ENCODE measurements around the gene RIMS4.

DNA sequence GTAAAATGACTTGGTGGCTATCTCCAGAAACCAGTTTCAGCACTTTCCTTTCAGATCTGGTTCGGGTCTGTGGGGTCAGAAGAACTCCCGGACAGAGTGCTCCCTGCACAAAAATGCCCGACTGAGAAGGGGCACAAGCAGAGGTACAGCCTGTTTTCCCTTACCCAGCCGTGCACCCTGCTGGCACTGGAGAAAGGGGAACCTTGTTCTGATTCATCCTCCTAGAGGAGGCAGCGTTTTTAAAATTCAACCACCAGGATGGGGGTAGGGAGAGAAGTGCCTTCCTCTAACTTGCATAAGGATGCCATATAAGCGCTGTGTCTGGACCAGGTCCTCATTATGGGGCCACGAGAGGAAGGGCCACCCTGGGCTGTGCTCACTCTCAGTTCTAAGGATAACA, 17.6 kb downstream of the RIMS4 start:
- TF ChIP-seq, protein P1, sequence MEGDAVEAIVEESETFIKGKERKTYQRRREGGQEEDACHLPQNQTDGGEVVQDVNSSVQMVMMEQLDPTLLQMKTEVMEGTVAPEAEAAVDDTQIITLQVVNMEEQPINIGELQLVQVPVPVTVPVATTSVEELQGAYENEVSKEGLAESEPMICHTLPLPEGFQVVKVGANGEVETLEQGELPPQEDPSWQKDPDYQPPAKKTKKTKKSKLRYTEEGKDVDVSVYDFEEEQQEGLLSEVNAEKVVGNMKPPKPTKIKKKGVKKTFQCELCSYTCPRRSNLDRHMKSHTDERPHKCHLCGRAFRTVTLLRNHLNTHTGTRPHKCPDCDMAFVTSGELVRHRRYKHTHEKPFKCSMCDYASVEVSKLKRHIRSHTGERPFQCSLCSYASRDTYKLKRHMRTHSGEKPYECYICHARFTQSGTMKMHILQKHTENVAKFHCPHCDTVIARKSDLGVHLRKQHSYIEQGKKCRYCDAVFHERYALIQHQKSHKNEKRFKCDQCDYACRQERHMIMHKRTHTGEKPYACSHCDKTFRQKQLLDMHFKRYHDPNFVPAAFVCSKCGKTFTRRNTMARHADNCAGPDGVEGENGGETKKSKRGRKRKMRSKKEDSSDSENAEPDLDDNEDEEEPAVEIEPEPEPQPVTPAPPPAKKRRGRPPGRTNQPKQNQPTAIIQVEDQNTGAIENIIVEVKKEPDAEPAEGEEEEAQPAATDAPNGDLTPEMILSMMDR (IDR thresholded peaks at IDR 0.05): no peak
- no peak for TF ChIP-seq POLR2A (IDR thresholded peaks at IDR 0.05)
- no peak for TF ChIP-seq POLR2AphosphoS5 (IDR thresholded peaks at IDR 0.05; ENCODE audit: insufficient read depth in 1 of 2, low read depth in 1 of 2)
